K562 (cell line): ENCODE data around the gene CABP2. TPM values are rescaled to one million over a fixed set of nuclear protein-coding genes. Genes with fewer than 3 reads are reported as not detected.

Experiments used
- ATAC-seq: fragments of 200-7000 bp; cut with Tn5 transposase; 3 replicates; pipeline ENCODE4 v1.9.1; 2020; ENCODE audit warnings: moderate library complexity
- BruUV-seq: library from RNA; stranded (reverse); fragments of 400-500 nt; replicated peaks from 2 replicates; lab custom pipeline; 2021; lab: Mats Ljungman, UMichigan
- CTCF ChIA-PET: fragments of 300-600 bp; formaldehyde crosslinking; extraction: SDS; loops from one replicate; lab custom pipeline; 2021; ENCODE audit warnings: low intra/inter-chr PET ratio; lab: Yijun Ruan, JAX
- POLR2A ChIA-PET: fragments of 300-600, 350-650 bp; sonication (Branson Sonifier 250); formaldehyde crosslinking; extraction: SDS; loops from one replicate; lab custom pipeline; 2021; ENCODE audit warnings: antibody characterized with exemption, inconsistent platforms; lab: Yijun Ruan, JAX
- DNase-seq, 4 experiments: peaks; one replicate each; pipeline versions ENCODE4 v3.0.0 to v3.0.0-alpha.2; 2011 to 2018; ENCODE audit warnings: low spot score in 3 of 4, mixed read lengths in 3 of 4; ENCODE audit errors: extremely low read depth in 1 of 4
- FAIRE-seq: peaks from 2 replicates; lab custom pipeline; 2011; peaks lifted over from hg19 to GRCh38; lab: Jason Lieb, UNC
- H2AFZ ChIP-seq: 2 replicates; pipeline ENCODE4 v1.6.0; 2011; ENCODE audit warnings: low read depth, low read length, control low read depth, inconsistent platforms
- H3K27ac ChIP-seq: fragments of 200-600 bp; 3 replicates; pipeline ENCODE4 v1.8.0; 2011; ENCODE audit warnings: low read depth, mild to moderate bottlenecking, control low read depth, inconsistent platforms, low read length, moderate library complexity, mixed read lengths; ENCODE audit errors: extremely low read depth
- H3K27me3 ChIP-seq, 2 experiments: fragments of 300-600 bp in 1 of 2; 2 replicates in 1 of 2; 3 replicates in 1 of 2; pipeline versions ENCODE4 v1.6.0 to v1.8.0; 2011; ENCODE audit warnings: inconsistent platforms in 2 of 2, low read length in 2 of 2, mild to moderate bottlenecking in 1 of 2, mixed read lengths in 1 of 2, moderate library complexity in 1 of 2; ENCODE audit not compliant: control insufficient read depth in 2 of 2, insufficient read depth in 2 of 2
- H3K36me3 ChIP-seq: fragments of 300-600 bp; 3 replicates; pipeline ENCODE4 v1.8.0; 2011; ENCODE audit warnings: mild to moderate bottlenecking, low read length, inconsistent platforms; ENCODE audit not compliant: control insufficient read depth, insufficient read depth
- H3K4me1 ChIP-seq, 2 experiments: fragments of 200-600 bp in 1 of 2; replicated peaks in 1 of 2; 2 replicates in 1 of 2; 3 replicates in 1 of 2; pipeline versions ENCODE4 v1.5.1 to v1.8.0; 2011; ENCODE audit warnings: inconsistent platforms in 2 of 2, low read length in 2 of 2, mild to moderate bottlenecking in 1 of 2, mixed read lengths in 1 of 2, moderate library complexity in 1 of 2; ENCODE audit not compliant: control insufficient read depth in 2 of 2, insufficient read depth in 2 of 2
- H3K4me2 ChIP-seq: 2 replicates; pipeline ENCODE4 v1.6.1; 2011; ENCODE audit warnings: low read length, control low read depth, inconsistent platforms, mixed read lengths; ENCODE audit not compliant: insufficient read depth
- H3K4me3 ChIP-seq: fragments of 200-600 bp; sonication (generic), shearing (Covaris generic); 2 replicates; pipeline ENCODE4 v1.5.1; 2016; ENCODE audit warnings: control low read depth, inconsistent platforms
- H3K79me2 ChIP-seq: fragments of 200-600 bp; 3 replicates; pipeline ENCODE4 v1.8.0; 2011; ENCODE audit warnings: low read length, inconsistent platforms; ENCODE audit not compliant: control insufficient read depth, insufficient read depth
- H3K9ac ChIP-seq, 2 experiments: 2 replicates each; pipeline versions ENCODE4 v1.6.0 to v1.6.1; 2011; ENCODE audit warnings: low read depth in 2 of 2, low read length in 2 of 2, control low read depth in 1 of 2, inconsistent platforms in 1 of 2, mild to moderate bottlenecking in 1 of 2, mixed read lengths in 1 of 2; ENCODE audit not compliant: insufficient read depth in 1 of 2
- H3K9me1 ChIP-seq: one replicate; pipeline ENCODE4 v1.6.0; 2011; ENCODE audit warnings: inconsistent platforms, mild to moderate bottlenecking, low read length, moderate library complexity; ENCODE audit not compliant: control insufficient read depth, insufficient read depth
- H3K9me3 ChIP-seq: replicated peaks from 2 replicates; pipeline ENCODE4 v1.5.1; 2011; ENCODE audit warnings: low read depth, low read length, inconsistent platforms; ENCODE audit not compliant: control insufficient read depth, insufficient read depth
- H4K20me1 ChIP-seq: replicated peaks from 2 replicates; pipeline ENCODE4 v1.6.1; 2011; ENCODE audit warnings: low read length, inconsistent platforms, mixed read lengths; ENCODE audit not compliant: control insufficient read depth, insufficient read depth
- ADNP ChIP-seq: fragments of 200-800 bp; sonication (Bioruptor generic); IDR thresholded peaks from 2 replicates; pipeline ENCODE4 v1.6.1; 2016; ENCODE audit warnings: missing genetic modification characterization, missing compliant biosample characterization
- BCOR ChIP-seq: fragments of 450-650 bp; IDR thresholded peaks from 2 replicates; pipeline ENCODE4 v1.6.1; 2016
- CREB3L1 ChIP-seq: fragments of 450-650 bp; IDR thresholded peaks from 2 replicates; pipeline ENCODE4 v1.6.1; 2014; ENCODE audit warnings: low read depth, mild to moderate bottlenecking, moderate library complexity, borderline replicate concordance
- CTCF ChIP-seq, 3 experiments: IDR thresholded peaks in 2 of 3; conservative IDR thresholded peaks in 1 of 3; 2 replicates each; pipeline ENCODE4 v1.5.1; 2011 to 2012; ENCODE audit warnings: low read length in 3 of 3, mild to moderate bottlenecking in 3 of 3, control low read depth in 2 of 3, improper control_type of control experiment in 1 of 3, inconsistent platforms in 1 of 3, low read depth in 1 of 3, mixed read lengths in 1 of 3, moderate library complexity in 1 of 3; ENCODE audit not compliant: insufficient read depth in 2 of 3
- E2F3 ChIP-seq: fragments of 250-450 bp; sonication (Bioruptor Pico); IDR thresholded peaks from 2 replicates; pipeline ENCODE4 v1.4.0; 2020; ENCODE audit warnings: mild to moderate bottlenecking
- ELK1 ChIP-seq: sonication (generic); formaldehyde crosslinking; IDR thresholded peaks from 2 replicates; pipeline ENCODE4 v1.8.1; 2022; ENCODE audit warnings: missing genetic modification reagents
- EP300 ChIP-seq: IDR thresholded peaks from 2 replicates; pipeline ENCODE4 v1.6.1; 2012; ENCODE audit warnings: low read length, improper control_type of control experiment
- HOMEZ ChIP-seq: fragments of 250-450 bp; sonication (Bioruptor Pico); IDR thresholded peaks from 2 replicates; pipeline ENCODE4 v1.4.0; 2020; ENCODE audit warnings: mild to moderate bottlenecking, moderate library complexity
- MEIS2 ChIP-seq: fragments of 450-650 bp; IDR thresholded peaks from 2 replicates; pipeline ENCODE4 v1.6.1; 2014; ENCODE audit warnings: mild to moderate bottlenecking; ENCODE audit not compliant: partially characterized antibody
- PTTG1 ChIP-seq: fragments of 450-650 bp; IDR thresholded peaks from 2 replicates; pipeline ENCODE4 v1.6.1; 2016; ENCODE audit warnings: low read depth, mild to moderate bottlenecking, missing genetic modification characterization, missing compliant biosample characterization
- SMARCA4 ChIP-seq: fragments of 450-650 bp; IDR thresholded peaks from 2 replicates; pipeline ENCODE4 v1.6.1; 2016
- ZFPM2 ChIP-seq: fragments of 250-450 bp; sonication (Bioruptor Pico); IDR thresholded peaks from 2 replicates; pipeline ENCODE4 v1.5.1; 2022; ENCODE audit warnings: mild to moderate bottlenecking
- ZNF512 ChIP-seq: IDR thresholded peaks from 2 replicates; pipeline ENCODE4 v1.6.1; 2016; ENCODE audit warnings: missing genetic modification characterization, missing compliant biosample characterization
- WGBS: fragments of 100-300 bp; shearing (Covaris generic); methylation state at CpG from one replicate; pipeline ENCODE4 v1.1.6; 2016; ENCODE audit warnings: low coverage, mixed read lengths; ENCODE audit not compliant: insufficient coverage; ENCODE audit errors: missing lambda C conversion rate; 5-methylcytosine and 5-hydroxymethylcytosine counted together
- in situ Hi-C: fragments of 300-500 bp; cut with MboI; formaldehyde crosslinking; loops from 4 replicates; pipeline ENCODE4 v1.15.0; 2018; ENCODE audit warnings: inconsistent platforms, mixed read lengths
- intact Hi-C: fragments of 100-400 bp; cut with micrococcal nuclease; formaldehyde crosslinking; loops from 2 replicates; pipeline ENCODE4 v1.14.2; 2022
- polyA plus RNA-seq, 8 experiments: library from polyadenylated mRNA; depleted of rRNA in 4 of 8; stranded (reverse) in 5 of 8; unstranded in 3 of 8; fragments of >200 nt; fragmentation: Nextera tagmentation in 2 of 8; fragmentation: Illumina TruSeq in 1 of 8; extraction: Ambion mirVana in 2 of 8; extraction: Trizol in 1 of 8; gene quantifications; 2 replicates each; pipeline versions ENCODE4 v1.2.1 to v1.2.3, GENCODE V29; 2011 to 2014; ENCODE audit warnings: inconsistent platforms in 1 of 8, missing spikeins in 1 of 8
- total RNA-seq, 7 experiments: library from RNA; depleted of rRNA in 6 of 7; stranded (reverse); fragments of >200 nt in 6 of 7; fragmentation: Illumina TruSeq in 2 of 7; extraction: Trizol in 2 of 7; gene quantifications; 2 replicates each; pipeline versions ENCODE4 v1.2.1 to v1.2.3, GENCODE V29; 2011 to 2021; ENCODE audit warnings: low replicate concordance in 1 of 7

CABP2 gene
- total and polyA plus RNA-seq, 9 of the 15 experiments (the other 6 are each of a cell fraction or from before 2014, with no cell fraction given) = not detected

- no peak for TF ChIP-seq CTCF (IDR thresholded peaks at IDR 0.05 in 2 of 3, conservative IDR thresholded peaks at IDR 0.05 in 1 of 3; ENCODE audit: insufficient read depth in 2 of 3, low read depth in 1 of 3, low read length in 3 of 3)
Measured at GRCh38 chr11:67544616-67545242, 21.5 kb upstream of the CABP2 start (continued).

GRCh38 chr11:67543585-67543984, 20.3 kb upstream of the CABP2 start:
- BruUV-seq = no TSS peak
- intact Hi-C loops = no loop called here
- in situ Hi-C loops = loop anchor here (25.0 kb wide), 1 partner anchor 1144 kb away; the partner anchor contains the start of gene GAL
- ChIA-PET POLR2A (interaction anchor here (0.7 kb wide), 1 partner anchor 664 kb away, joined by 3 read pairs; no protein-coding TSS in a partner anchor), CTCF (no interaction called here)
- H3K9ac ChIP-seq = peak overlapping the region in 1 of 2 experiments; percentile 30; a peak in 1 of 4 replicates
- H3K9me3 ChIP-seq = no peaks in the 10 kb centered on the region
- H3K27me3 ChIP-seq = no peaks in the 10 kb centered on the region
- H3K9me1 ChIP-seq = no peaks in the 10 kb centered on the region
- H4K20me1 ChIP-seq = no peaks in the 10 kb centered on the region
- H3K4me2 ChIP-seq = no peak overlapping the region
- no peaks in the 10 kb centered on the region for H3K36me3 ChIP-seq
- ATAC-seq (no peak), FAIRE-seq (no peak), DNase-seq (no peak)
- no peaks in the 10 kb centered on the region for H3K79me2 ChIP-seq
- peaks cover 11 to 18% of the 10 kb centered on the region in 2 experiments; a peak in 4 of 5 replicates for H3K4me1 ChIP-seq
- no peak overlapping the region for H3K4me3 ChIP-seq
- WGBS = 52% methylated on average over 2 of the region's 2 CpGs
- H2AFZ ChIP-seq = no peak overlapping the region
- no peak overlapping the region for H3K27ac ChIP-seq
- no peak for TF ChIP-seq HOMEZ (CRISPR knock-in tag)
- TF ChIP-seq CREB3L1 = no peak
- TF ChIP-seq BCOR = peak; percentile 59; the same call in 1 of the 2 replicates
- no peak for TF ChIP-seq MEIS2
- TF ChIP-seq PTTG1 (tag) = no peak
- TF ChIP-seq E2F3 = no peak
- TF ChIP-seq SMARCA4 = no peak
- TF ChIP-seq ELK1 = no peak
- no peak for TF ChIP-seq EP300
- TF ChIP-seq ZNF512 = no peak
- no peak for TF ChIP-seq ADNP
- no peak for TF ChIP-seq ZFPM2 (CRISPR knock-in tag)
